GDM1 (cell line): Measurements from ENCODE around the gene CD58.
"Not testable (repeated sequence)": the region's sequence is repeated elsewhere in the genome, so short reads cannot be mapped to it uniquely, and the experiment has no call there.

Experiments
- DNase-seq: peaks from one replicate; lab custom pipeline; 2025; lab: John Stamatoyannopoulos, UW

Gene CD58

DNA sequence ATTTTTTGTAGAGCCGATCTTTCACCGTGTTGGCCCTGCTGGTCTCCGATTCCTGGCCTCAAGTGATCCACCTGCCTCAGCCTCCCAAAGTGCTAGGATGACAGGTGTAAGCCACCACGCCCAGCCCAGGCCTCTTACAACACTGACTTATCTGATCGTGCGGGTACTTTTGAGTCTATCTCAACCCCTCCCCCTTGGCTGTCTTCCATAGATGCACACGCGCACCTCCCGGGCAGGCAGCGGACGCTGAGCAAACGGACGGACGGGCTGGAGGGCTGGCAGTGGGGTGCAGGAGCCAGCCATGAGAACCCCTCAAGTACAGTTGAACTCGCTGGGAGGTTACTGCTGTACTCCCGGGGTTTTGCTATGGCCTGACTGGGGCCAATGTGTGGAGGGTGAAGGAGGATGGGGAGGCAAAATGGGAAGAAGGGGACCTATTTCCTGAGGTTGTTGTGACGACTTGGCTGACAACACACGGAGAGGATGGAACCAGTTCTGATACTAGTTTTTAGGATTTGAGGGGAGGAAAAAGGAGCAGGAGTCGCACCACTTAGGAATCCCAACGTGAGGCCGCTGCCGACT lies 959 bp downstream of the CD58 start:
- no peak for DNase-seq

DNA sequence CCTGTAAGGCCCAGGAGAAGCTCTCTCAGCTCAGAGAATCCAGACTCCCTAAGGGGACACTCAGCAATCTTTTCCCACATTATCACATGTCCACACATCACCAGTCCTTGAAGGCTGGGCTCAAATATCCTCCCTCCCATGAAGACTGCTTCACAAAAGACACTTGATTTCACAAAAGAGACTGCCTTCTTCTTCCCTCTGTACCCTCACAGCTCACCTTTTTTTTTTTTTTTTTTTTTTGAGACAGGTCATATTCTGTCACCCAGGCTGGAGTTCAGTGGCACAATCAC lies 1.5 kb downstream of the CD58 start:
- DNase-seq, result no peak

DNA sequence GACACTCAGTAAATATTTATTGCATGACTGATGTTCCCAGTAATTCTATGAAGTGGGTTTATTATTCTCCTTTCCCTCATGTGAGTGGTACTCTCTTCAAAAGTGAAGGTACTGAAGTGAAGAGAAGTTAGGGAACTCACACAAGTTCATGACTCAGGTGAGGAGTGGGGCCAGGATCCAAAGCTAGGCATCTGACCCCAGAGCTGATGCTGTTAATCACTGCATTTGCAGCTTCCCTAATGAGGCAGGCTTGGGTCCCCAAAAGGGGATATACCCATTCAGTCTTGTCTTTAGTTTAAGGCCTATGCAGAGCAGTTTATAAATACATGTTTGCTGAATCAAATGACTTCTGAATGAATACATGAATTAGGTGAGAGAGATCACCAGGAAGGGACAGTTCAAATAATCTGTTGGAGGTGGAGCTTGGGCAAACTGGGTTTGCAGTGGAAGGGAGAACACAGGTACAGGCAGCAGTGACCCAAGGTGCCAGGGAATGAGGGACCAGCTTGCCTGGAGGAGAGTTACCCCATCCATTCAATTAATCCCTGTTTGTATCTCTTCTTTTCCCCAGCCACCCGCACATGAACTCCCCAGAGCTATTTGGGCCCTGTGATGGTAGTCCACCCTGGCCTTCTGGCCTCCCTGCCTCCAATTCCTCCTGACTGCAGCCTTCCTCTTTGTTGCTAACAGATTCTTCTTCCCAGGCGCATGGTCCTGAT lies 2.0 kb downstream of the CD58 start:
- DNase-seq, result no peak

DNA sequence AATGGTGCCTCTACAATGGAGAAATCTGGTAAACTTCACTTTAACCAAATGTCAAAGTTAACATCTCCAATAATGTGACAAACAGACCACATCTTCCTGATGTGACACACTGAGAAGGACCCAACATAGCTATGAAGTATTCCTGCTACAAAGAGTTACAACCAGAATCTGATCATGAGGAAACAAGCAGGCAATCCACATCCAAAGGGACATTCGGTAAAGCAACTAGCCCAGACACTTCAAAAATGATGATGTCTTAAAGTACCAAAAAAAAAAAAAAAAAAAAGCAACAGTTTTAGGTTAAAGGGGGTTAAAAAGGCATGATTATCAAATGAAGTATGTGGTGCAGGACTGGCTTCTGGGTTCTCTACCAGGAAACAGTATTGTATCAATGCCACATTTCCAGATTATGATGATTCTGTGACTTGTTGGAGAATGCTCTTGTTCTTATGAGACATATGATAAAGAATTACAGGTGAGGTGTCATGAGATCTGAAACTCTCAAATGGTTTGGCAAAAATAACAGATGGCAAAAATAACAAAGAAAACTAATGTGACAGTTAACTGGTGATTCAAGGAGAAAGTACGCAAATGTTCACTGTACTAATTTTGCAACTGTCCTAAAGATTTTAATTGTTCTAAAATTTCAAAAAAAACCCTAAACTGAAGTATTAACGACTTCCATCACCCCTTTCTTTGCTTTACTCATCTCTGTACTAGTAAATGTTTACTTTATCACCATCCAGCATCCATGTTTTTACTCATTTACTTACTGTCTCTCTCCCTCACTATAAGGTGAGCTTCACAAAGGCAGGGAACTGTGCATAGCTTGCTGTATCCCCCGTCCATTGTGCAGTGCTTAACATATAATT lies 2.8 kb downstream of the CD58 start:
- DNase-seq, result no peak

- DNase-seq, result no peak
Observed at GRCh38 chr1:116565222-116565621, 5.6 kb downstream of the CD58 start.

DNA sequence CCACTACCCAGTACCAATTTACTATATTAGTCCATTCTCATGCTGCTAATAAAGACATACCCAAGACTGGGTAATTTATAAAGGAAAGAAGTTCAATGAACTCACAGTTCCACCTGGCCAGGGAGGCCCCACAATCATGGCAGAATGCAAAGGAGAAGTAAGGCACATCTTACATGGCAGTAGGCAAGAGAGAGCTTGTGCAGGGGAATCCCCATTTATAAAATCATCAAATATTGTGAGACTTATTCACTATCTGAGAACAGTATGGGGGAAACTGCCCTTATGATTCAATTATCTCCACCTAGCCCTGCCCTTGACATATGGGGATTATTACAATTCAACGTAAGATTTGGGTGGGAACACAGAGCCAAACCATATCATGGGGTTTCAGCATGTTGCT lies 6.4 kb downstream of the CD58 start:
- DNase-seq, result no peak

DNA sequence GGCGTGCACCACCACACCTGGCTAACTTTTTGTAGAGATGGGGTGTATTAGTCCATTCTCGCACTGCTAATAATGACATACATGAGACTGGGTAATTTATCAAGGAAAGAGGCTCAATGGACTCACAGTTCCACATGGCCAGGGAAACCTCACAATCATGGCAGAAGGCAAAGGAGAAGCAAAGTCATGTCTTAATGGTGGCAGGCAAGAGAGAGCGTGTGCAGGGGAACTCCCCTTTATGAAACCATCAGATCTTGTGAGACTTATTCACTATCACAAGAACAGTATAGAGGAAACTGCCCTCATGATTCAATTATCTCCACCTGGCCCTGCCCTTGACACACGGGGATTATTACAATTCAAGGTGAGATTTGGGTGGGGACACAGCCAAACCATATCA lies 8.4 kb downstream of the CD58 start:
- DNase-seq, result not testable (repeated sequence)

GRCh38 chr1:116561563-116561962 lies 9.3 kb downstream of the CD58 start:
- no peak for DNase-seq

DNA sequence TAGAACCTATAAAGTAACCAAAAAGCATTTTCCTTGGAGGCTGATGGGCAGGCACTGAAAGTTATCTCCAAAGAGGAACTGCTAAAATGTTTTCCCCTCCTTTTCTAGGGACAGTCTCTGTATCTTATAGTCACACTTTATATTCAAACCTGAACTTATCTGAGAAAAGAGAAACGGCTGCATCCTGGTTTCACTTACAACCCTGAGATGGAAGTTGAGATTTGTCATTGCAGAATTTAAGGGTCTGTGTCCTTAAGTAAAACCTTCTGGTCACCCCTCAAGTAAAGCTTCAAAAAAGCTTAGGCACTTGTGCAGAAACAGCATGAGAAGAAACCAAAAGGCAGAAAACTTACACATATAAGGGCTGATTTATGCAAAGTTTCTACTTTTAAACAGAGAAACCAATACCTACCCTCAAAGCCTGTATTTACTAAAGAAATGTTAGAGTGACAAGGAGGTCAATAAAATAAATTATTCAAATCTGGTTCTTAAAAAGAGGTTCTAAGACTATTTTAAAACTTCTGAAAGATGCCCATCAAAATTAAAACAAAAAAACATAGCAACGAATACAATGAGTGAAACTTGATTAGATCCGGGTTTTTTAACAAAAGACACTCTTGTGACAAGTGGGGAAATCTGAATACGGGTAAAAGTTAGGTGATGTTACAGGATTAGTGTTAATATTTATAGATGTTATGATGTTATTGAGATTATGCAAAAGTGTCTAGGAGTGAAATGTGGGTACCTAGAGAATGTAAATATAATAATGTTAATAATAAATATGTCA lies 9.9 kb downstream of the CD58 start:
- DNase-seq, result no peak

- DNase-seq, result no peak
Observed at GRCh38 chr1:116559304-116559761, 11.5 kb downstream of the CD58 start.

GRCh38 chr1:116558571-116558970 lies 12.3 kb downstream of the CD58 start:
- DNase-seq, result no peak

- no peak for DNase-seq
Observed at GRCh38 chr1:116558140-116558549, 12.7 kb downstream of the CD58 start.

DNA sequence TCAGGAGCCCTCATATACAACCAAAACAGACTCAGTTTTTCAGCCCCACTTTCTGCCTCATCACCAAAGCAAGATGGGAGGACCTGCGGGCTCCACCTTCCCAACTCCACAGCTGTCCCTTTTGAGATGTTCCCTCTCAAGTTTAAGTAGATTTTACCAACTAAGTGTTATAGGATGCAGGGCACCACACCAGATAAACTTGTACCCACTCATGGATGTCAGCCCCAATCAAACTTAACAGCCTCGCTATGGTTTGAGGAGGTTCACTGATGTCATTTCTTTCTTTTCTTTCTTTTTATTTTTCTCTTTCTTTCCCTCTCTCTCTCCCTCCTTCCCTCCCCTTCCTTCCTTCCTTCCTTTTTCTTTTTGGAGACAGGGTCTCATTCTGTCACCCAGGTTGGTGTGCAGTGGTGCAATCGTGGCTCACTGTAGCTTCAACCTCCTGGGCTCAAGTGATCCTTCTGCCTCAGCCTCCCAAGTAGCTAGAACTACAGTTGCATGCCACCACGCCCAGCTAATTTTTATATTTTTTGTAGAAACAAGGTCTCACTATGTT lies 13.4 kb downstream of the CD58 start:
- DNase-seq, result no peak

GRCh38 chr1:116556289-116557006 lies 14.4 kb downstream of the CD58 start:
- no peak for DNase-seq

DNA sequence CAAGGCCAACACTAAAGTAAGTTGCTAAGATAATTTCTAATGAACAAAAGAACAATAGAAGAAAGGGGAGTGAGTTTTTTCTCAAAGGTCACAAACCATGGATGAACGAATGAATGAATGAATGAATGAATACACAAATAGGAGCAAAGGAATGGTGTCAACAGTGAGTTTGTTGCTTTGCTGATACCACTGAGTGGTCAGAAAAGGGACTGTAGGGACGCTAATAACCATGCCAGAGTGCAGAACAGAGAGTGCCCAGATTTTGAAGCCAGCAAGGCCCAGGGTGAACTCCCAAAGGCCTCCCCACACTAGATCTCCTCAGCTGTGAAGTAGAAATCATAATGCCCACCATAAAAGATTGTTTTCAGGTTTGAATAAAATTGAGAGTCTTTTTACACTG lies 15.9 kb downstream of the CD58 start:
- no peak for DNase-seq

- DNase-seq, result no peak
Observed at GRCh38 chr1:116553386-116554115, 17.3 kb downstream of the CD58 start.

DNA sequence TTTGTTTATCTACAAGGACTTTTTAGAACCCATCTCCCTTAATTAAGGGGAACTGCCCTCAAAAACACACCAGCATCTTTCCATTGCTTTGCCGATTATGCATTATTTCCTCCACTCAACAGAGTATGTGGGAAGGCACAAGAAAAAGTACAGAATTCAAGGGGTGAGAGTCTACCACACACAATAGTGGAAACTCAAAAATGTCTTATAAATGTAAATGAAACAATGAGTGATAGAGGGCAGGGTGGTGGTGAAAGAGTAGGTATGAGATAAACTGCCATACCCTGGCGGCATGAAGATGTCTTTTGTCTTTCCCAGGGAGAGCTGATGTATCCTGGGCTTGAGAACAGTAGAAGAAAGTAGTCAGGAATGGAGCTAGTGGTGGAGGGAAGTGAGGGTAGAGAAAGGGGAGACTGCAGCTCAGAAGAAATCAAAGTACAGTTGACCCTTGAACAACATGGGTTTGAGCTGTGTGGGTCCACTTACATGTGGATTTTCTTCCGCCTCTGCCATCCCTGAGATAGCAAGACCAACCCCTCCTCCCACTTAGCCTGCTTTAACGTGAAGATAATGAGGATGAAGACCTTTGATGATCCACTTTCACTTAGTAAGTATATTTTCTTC lies 24.4 kb downstream of the CD58 start:
- DNase-seq, result no peak

GRCh38 chr1:116545359-116545705 lies 25.5 kb downstream of the CD58 start:
- DNase-seq, result no peak

GRCh38 chr1:116544588-116545358 lies 26.1 kb downstream of the CD58 start:
- DNase-seq, result no peak

GRCh38 chr1:116540088-116540487 lies 30.7 kb downstream of the CD58 start:
- no peak for DNase-seq
